SK-N-SH (cell line): ENCODE data around the gene CCDC71. TPM values are rescaled to one million over a fixed set of nuclear protein-coding genes. Genes with fewer than 3 reads are reported as not detected.

ENCODE experiments used
- CTCF ChIA-PET: fragments of 300-600, 350-600 bp; formaldehyde crosslinking; extraction: SDS; loops from one replicate; lab custom pipeline; 2021; lab: Yijun Ruan, JAX
- POLR2A ChIA-PET: fragments of 350-600 bp; sonication (Branson Sonifier 250); formaldehyde crosslinking; extraction: SDS; loops from one replicate; lab custom pipeline; 2020; ENCODE audit warnings: antibody characterized with exemption, inconsistent platforms; lab: Yijun Ruan, JAX
- DNase-seq: peaks from one replicate; pipeline ENCODE4 v3.0.0; 2012
- H2AFZ ChIP-seq: fragments of 200-600 bp; sonication (generic); 2 replicates; pipeline ENCODE4 v1.8.1; 2016; ENCODE audit warnings: antibody characterized with exemption, mild to moderate bottlenecking, low read depth
- H3F3A ChIP-seq: fragments of 200-600 bp; sonication (generic); replicated peaks from 2 replicates; pipeline ENCODE3; 2016; ENCODE audit warnings: antibody characterized with exemption, mild to moderate bottlenecking; ENCODE audit not compliant: insufficient read depth
- H3K27ac ChIP-seq, 2 experiments: fragments of 200-500 bp in 1 of 2; fragments of 200-600 bp in 1 of 2; sonication (Bioruptor generic) in 1 of 2; sonication (generic), shearing (Covaris generic) in 1 of 2; 2 replicates each; pipeline versions ENCODE4 v1.5.1 to v1.6.1; 2014 to 2016; ENCODE audit warnings: low read depth in 2 of 2, inconsistent platforms in 1 of 2, low read length in 1 of 2, mild to moderate bottlenecking in 1 of 2, mixed read lengths in 1 of 2
- H3K27me3 ChIP-seq: fragments of 200-600 bp; sonication (generic), shearing (Covaris generic); 2 replicates; pipeline ENCODE4 v1.6.1; 2016; ENCODE audit warnings: mixed run types; ENCODE audit not compliant: insufficient read depth
- H3K36me3 ChIP-seq, 2 experiments: fragments of 200-500 bp in 1 of 2; fragments of 200-600 bp in 1 of 2; sonication (Bioruptor generic) in 1 of 2; sonication (generic) in 1 of 2; replicated peaks in 1 of 2; 2 replicates each; pipeline versions ENCODE3 to v1.5.1; 2014 to 2016; ENCODE audit warnings: low read length in 1 of 2, mild to moderate bottlenecking in 1 of 2; ENCODE audit not compliant: insufficient read depth in 2 of 2, control insufficient read depth in 1 of 2
- H3K4me1 ChIP-seq, 2 experiments: fragments of 200-500 bp in 1 of 2; fragments of 200-600 bp in 1 of 2; sonication (Bioruptor generic) in 1 of 2; sonication (generic), shearing (Covaris generic) in 1 of 2; 2 replicates each; pipeline versions ENCODE4 v1.5.1 to v1.6.1; 2014 to 2016; ENCODE audit warnings: low read depth in 1 of 2, low read length in 1 of 2, mixed run types in 1 of 2; ENCODE audit not compliant: insufficient read depth in 2 of 2, control insufficient read depth in 1 of 2
- H3K4me2 ChIP-seq: fragments of 200-600 bp; sonication (generic), shearing (Covaris generic); 2 replicates; pipeline ENCODE4 v1.6.1; 2017; ENCODE audit warnings: mixed run types
- H3K4me3 ChIP-seq, 2 experiments: fragments of 200-500 bp in 1 of 2; fragments of 200-600 bp in 1 of 2; sonication (Bioruptor generic) in 1 of 2; sonication (generic), shearing (Covaris generic) in 1 of 2; 2 replicates each; pipeline versions ENCODE4 v1.5.1 to v1.8.1; 2014 to 2016; ENCODE audit warnings: low read depth in 2 of 2, inconsistent platforms in 1 of 2, low read length in 1 of 2, mild to moderate bottlenecking in 1 of 2, mixed read lengths in 1 of 2, moderate library complexity in 1 of 2
- H3K79me2 ChIP-seq: fragments of 200-600 bp; sonication (generic); 2 replicates; pipeline ENCODE4 v1.8.1; 2017; ENCODE audit warnings: mild to moderate bottlenecking; ENCODE audit not compliant: insufficient read depth
- H3K9ac ChIP-seq: fragments of 200-600 bp; sonication (generic); 2 replicates; pipeline ENCODE4 v1.6.1; 2017; ENCODE audit warnings: mixed run types
- H3K9me2 ChIP-seq: fragments of 200-600 bp; sonication (generic); 2 replicates; pipeline ENCODE4 v1.6.1; 2017; ENCODE audit warnings: mixed run types
- H3K9me3 ChIP-seq: fragments of 200-600 bp; sonication (generic); 2 replicates; pipeline ENCODE4 v1.6.1; 2017; ENCODE audit warnings: mixed run types, mild to moderate bottlenecking, moderate library complexity
- H4K20me1 ChIP-seq: fragments of 200-600 bp; sonication (generic); 2 replicates; pipeline ENCODE4 v1.6.1; 2017; ENCODE audit warnings: mild to moderate bottlenecking, mixed run types; ENCODE audit not compliant: insufficient read depth
- CHD2 ChIP-seq: fragments of 150-350 bp; IDR thresholded peaks from 2 replicates; pipeline ENCODE4 v1.6.1; 2018; ENCODE audit warnings: low read length; ENCODE audit not compliant: partially characterized antibody
- GATA2 ChIP-seq: sonication (generic); formaldehyde crosslinking; IDR thresholded peaks from 2 replicates; pipeline ENCODE4 v1.5.0; 2020; ENCODE audit warnings: mild to moderate bottlenecking, missing genetic modification reagents
- IRF3 ChIP-seq: fragments of 150-350 bp; IDR thresholded peaks from 2 replicates; pipeline ENCODE4 v1.6.1; 2016; ENCODE audit warnings: mild to moderate bottlenecking, low read depth, low read length
- JUND ChIP-seq: IDR thresholded peaks from 2 replicates; pipeline ENCODE4 v1.4.0; 2012
- MEF2A ChIP-seq: IDR thresholded peaks from 2 replicates; pipeline ENCODE4 v1.4.0; 2012; ENCODE audit warnings: low read depth, borderline replicate concordance
- NFIC ChIP-seq: IDR thresholded peaks from 2 replicates; pipeline ENCODE4 v1.4.0; 2012; ENCODE audit warnings: borderline replicate concordance
- RCOR1 ChIP-seq: fragments of 150-350 bp; IDR thresholded peaks from 2 replicates; pipeline ENCODE4 v1.6.1; 2017; ENCODE audit warnings: antibody characterized with exemption, low read length
- REST ChIP-seq: IDR thresholded peaks from 2 replicates; pipeline ENCODE4 v1.6.1; 2012; ENCODE audit warnings: mild to moderate bottlenecking, low read depth, low read length, moderate library complexity
- RFX5 ChIP-seq: IDR thresholded peaks from 2 replicates; pipeline ENCODE4 v1.6.1; 2012; ENCODE audit warnings: mild to moderate bottlenecking, improper control_type of control experiment, low read length
- SIN3A ChIP-seq: IDR thresholded peaks from 2 replicates; pipeline ENCODE4 v1.6.1; 2012; ENCODE audit warnings: low read depth, mild to moderate bottlenecking, low read length, moderate library complexity, borderline replicate concordance
- TEAD4 ChIP-seq: IDR thresholded peaks from 2 replicates; pipeline ENCODE4 v1.4.0; 2012; ENCODE audit warnings: mild to moderate bottlenecking, borderline replicate concordance; ENCODE audit not compliant: insufficient read depth
- USF2 ChIP-seq: fragments of 150-350 bp; IDR thresholded peaks from 2 replicates; pipeline ENCODE4 v1.6.1; 2017; ENCODE audit warnings: antibody characterized with exemption, low read length, low read depth, borderline replicate concordance
- WGBS: methylation state at CpG from one replicate; pipeline ENCODE4 v1.1.6; 2017; ENCODE audit warnings: low lambda C conversion rate; 5-methylcytosine and 5-hydroxymethylcytosine counted together
- polyA plus RNA-seq, 3 experiments: library from polyadenylated mRNA; depleted of rRNA; stranded (reverse); fragments of >200 nt; gene quantifications; 2 replicates each; pipeline ENCODE4 v1.2.3, GENCODE V29; 2012
- TF ChIP-seq, protein P1 (sequence below): IDR thresholded peaks from 2 replicates; pipeline ENCODE4 v1.4.0; 2012; ENCODE audit warnings: low read depth
- TF ChIP-seq, protein P2 (sequence below): IDR thresholded peaks from 2 replicates; pipeline ENCODE4; 2012
- TF ChIP-seq, protein P3 (sequence below): IDR thresholded peaks from 2 replicates; pipeline ENCODE4 v1.4.0; 2012; ENCODE audit warnings: low read depth, borderline replicate concordance

The CCDC71 gene
- polyA plus RNA-seq, 1 of the 3 experiments (the other 2 are of a cell fraction), result 40.9 TPM

GRCh38 chr3:49198161-49198560, 32.0 kb upstream of the CCDC71 start:
- TF ChIP-seq NFIC (no peak), CHD2 (no peak), SIN3A (no peak), RFX5 (no peak), TEAD4 (no peak), MEF2A (no peak), REST (no peak), RCOR1 (no peak), IRF3 (no peak), USF2 (no peak), GATA2 (CRISPR knock-in tag) (no peak), JUND (no peak)
- TF ChIP-seq, protein P1, sequence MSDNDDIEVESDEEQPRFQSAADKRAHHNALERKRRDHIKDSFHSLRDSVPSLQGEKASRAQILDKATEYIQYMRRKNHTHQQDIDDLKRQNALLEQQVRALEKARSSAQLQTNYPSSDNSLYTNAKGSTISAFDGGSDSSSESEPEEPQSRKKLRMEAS, result no peak
- TF ChIP-seq, protein P2, sequence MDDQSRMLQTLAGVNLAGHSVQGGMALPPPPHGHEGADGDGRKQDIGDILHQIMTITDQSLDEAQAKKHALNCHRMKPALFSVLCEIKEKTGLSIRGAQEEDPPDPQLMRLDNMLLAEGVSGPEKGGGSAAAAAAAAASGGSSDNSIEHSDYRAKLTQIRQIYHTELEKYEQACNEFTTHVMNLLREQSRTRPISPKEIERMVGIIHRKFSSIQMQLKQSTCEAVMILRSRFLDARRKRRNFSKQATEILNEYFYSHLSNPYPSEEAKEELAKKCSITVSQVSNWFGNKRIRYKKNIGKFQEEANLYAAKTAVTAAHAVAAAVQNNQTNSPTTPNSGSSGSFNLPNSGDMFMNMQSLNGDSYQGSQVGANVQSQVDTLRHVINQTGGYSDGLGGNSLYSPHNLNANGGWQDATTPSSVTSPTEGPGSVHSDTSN, result no peak
- TF ChIP-seq, protein P3, sequence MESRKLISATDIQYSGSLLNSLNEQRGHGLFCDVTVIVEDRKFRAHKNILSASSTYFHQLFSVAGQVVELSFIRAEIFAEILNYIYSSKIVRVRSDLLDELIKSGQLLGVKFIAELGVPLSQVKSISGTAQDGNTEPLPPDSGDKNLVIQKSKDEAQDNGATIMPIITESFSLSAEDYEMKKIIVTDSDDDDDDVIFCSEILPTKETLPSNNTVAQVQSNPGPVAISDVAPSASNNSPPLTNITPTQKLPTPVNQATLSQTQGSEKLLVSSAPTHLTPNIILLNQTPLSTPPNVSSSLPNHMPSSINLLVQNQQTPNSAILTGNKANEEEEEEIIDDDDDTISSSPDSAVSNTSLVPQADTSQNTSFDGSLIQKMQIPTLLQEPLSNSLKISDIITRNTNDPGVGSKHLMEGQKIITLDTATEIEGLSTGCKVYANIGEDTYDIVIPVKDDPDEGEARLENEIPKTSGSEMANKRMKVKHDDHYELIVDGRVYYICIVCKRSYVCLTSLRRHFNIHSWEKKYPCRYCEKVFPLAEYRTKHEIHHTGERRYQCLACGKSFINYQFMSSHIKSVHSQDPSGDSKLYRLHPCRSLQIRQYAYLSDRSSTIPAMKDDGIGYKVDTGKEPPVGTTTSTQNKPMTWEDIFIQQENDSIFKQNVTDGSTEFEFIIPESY, result no peak
- ChIA-PET POLR2A (no interaction called here), CTCF (no interaction called here)

More at GRCh38 chr3:49198161-49198560, 32.0 kb upstream of the CCDC71 start:
- H3K9me3 ChIP-seq, result no peaks in the 10 kb centered on the region
- H2AFZ ChIP-seq, result no peak overlapping the region
- H3K27me3 ChIP-seq, result no peaks in the 10 kb centered on the region
- H3K9ac ChIP-seq, result no peak overlapping the region
- H4K20me1 ChIP-seq, result no peaks in the 10 kb centered on the region
- no peaks in the 10 kb centered on the region for H3K36me3 ChIP-seq
- no peaks in the 10 kb centered on the region for H3K79me2 ChIP-seq
- no peak overlapping the region for H3K27ac ChIP-seq
- no peak overlapping the region for H3K4me2 ChIP-seq
- DNase-seq, result no peak
- H3K9me2 ChIP-seq, result no peaks in the 10 kb centered on the region
- no peak overlapping the region for H3K4me3 ChIP-seq
- H3F3A ChIP-seq, result no peaks in the 10 kb centered on the region
- WGBS, result 88% methylated on average over 3 of the region's 3 CpGs
- no peaks in the 10 kb centered on the region for H3K4me1 ChIP-seq
